Measurements from ENCODE around the gene ADRM1.

The ADRM1 gene

GRCh38 chr20:62299666-62300236 is 3.0 kb upstream of the ADRM1 start:
- DNase-seq = no peak

DNA sequence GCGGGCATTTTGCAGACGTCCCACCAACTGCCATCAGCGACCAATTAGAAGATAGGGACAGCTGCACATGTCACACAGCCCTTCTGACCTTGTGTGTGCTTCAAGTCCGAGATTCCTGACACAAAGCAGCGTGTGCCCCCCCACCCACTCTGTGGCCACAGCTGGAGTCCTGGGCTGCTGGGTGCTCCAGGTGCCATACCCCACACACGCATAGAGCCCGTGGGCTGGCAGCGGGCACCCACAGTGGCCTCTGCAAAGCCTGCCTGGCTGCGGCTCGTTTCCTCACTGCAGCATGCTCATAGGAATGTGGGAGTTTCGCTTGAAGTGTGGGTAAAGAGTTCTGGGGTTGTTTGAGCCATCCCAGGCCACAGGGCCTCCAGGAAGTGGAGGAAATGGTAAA is 2.5 kb upstream of the ADRM1 start:
- DNase-seq = no peak

DNA sequence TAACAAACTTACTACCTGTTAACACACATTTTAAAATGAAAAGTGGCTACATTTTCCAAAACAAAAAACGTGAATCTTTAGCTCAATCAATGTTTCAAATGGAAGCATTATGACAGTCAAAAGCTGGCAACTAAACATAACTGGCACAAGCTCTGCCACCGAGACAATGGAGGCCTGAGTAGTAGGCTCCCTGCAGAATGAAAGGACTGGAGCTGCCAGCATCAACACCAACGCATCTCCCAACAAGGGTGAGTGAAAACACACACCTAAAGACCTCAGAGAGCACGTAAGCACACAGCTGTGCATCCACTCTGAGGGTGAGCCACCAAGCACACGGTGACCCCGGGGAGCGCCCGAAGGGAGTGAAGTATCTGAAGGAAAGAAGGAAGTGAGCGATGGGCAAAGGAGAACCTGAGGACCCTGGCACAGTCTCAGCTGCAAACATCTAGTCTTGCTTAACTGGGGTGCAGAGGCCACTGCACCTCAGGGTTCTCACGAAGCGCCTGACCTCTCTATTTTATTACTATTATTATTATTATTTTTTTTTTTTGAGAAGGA is 1.6 kb upstream of the ADRM1 start:
- DNase-seq = no peak

DNA sequence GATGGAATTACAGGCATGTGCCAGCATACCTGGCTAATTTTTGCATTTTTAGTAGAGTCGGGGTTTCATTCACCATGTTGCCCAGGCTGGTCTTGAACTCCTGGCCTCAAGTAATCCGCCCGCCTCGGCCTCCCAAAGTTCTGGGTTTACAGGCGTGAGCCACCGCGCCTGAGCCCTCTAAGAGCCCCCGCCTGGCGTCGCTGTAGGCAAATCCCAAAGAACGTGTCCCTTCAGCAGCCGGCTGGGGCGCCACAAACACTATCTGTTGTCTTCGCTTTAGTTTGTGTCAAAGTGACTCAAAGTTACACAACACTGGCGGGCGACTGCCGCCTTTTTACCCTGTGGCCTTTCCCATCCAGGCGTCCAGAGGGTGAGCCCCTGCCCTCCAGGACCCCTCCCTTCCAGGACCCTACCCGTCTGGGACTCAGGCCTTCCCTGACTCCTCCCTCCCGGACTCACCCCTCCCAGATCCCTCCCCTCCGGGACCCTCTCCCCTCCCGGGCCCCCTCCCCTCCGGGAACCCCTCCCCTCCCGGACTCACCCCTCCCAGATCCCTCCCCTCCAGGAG is 940 bp upstream of the ADRM1 start:
- DNase-seq = peak; percentile 88 to 95

DNA sequence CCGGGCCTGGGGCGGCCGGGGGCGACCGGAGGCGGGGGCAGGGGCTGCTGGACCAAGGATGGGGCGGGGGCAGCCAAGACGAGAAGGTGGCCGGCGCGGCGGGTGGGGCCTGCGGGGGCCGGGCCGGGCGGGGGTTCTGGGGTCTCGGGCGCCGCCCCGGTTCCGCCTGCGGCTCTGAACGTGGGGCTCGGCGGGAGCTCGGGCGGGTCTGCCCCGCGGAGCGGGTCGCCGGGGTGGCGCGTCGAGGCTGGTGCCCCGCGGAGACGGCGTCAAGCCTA is 204 bp downstream of the ADRM1 start:
- no peak for DNase-seq

DNA sequence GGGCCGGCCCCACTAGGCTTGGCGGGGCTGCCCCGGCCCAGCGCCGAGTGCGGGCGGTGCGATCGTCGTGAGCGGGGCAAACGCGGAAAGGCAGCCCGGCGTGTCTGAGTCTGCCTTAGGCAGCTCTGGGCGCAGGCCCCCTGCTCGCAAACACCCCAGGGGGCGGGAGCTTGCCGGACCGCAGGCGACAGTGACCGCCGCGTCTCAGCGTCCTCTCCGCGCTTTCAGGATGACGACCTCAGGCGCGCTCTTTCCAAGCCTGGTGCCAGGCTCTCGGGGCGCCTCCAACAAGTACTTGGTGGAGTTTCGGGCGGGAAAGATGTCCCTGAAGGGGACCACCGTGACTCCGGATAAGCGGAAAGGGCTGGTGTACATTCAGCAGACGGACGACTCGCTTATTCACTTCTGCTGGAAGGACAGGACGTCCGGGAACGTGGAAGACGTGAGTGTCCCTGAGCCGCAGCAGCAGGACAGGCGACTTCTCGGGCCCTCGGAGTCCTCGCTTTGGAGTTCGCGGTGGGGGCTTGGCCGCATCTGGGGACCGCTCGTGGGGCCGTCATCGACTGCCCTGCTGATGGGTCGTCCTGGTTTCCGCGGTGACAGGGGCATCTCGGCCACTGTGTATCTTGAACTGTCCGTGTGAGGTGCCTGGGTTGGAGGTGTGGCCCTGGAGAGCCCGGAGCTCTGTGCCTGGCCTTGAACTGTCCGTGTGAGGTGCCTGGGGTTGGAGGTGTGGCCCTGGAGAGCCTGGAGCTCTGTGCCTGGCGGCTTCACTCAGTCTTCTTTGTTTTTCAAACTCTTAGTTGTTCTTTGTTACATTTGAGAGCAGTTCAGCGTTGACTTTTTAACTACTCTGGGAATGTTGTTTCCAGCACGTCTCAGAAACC is 786 bp downstream of the ADRM1 start:
- DNase-seq = no peak

GRCh38 chr20:62304331-62305148 is 1.7 kb downstream of the ADRM1 start:
- DNase-seq = no peak

DNA sequence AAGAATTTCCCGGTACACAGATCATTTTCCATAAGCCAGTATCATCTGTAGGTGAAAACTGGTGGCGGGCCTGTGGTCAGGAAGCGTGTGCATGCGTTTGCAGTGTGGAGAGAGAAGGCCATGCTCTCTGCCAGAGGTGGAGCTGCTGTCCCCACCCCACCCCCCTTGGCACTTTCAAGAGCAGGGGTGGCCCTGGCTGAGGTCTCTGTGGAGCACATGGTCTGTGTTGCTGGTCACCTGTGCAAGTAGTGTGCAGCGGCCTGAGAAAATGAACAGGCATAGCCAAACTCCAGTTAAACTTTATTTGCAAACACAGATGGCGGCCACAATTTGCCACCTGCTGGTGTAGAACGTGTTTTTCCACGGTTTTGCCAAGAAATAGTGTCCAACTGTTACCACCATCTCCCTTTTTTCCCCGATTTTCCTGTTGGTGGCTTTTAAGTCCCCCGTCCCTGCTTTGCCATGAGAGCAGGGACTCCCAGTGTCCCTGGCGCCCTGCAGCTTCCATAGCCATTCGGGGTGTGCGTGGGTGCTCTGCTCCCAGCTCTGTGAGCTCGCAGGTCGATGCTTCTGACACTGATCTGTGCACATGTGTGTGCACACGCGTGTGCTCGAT is 2.5 kb downstream of the ADRM1 start:
- DNase-seq = no peak

DNA sequence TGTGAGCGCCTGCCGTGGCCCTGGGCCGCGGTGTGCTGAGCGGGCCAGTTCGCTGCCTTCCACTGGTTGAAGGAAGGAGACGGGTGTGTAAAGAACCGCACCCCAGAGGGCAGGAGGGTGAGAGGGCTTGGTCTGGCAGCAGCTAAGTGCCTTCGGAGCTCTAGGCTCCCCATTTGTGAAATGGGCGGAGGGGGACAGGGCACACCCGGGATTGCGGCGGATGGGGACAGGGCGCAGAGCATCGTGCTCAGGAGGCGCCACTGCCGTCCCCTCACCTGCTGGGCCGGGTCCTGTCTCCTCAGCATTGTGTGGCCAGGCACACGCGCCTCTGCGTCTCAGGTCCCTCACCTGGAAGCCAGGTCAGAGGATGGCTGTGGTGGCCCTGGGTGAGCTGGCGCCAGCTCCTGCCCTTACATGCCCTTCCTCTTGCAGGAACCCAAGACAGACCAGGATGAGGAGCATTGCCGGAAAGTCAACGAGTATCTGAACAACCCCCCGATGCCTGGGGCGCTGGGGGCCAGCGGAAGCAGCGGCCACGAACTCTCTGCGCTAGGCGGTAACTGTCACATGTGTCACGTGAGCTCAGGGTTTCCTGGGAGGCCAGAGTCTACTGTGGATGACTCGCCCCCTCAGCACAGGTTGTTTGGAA is 3.1 kb downstream of the ADRM1 start:
- no peak for DNase-seq

DNA sequence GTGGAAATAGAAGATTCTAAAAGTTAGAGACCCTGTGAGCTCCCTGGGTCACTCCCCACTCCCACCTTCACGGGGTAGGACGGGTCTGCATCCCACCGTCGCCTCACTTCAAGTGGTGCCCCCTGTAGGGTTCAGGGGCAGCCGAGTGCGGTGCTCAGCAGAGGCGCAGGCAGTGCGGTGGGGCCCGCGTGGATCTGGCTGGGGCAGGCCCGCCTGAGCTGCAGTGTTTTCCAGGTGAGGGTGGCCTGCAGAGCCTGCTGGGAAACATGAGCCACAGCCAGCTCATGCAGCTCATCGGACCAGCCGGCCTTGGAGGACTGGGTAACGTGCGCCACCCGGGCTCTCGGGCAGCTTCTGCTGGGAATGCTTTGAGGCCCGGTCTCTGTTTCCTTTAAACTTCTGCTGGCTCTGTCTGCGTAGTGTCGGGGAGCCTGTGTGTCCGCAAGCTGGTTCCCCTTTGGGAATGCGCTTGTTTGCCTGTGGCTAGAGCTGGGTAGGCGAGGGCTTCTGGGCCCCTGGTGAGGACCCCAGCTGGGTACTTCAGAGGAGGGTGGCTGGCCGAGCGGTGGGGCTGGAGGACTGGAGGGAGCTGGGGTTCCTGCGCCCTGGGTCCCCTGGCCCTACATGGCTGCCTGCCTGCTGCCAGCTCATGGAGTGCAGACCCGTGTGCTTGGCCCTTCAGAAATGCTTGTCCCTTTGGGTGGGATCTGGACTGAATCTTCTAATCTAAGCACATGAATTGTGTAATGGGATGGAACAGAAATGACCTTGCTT is 3.8 kb downstream of the ADRM1 start:
- no peak for DNase-seq

DNA sequence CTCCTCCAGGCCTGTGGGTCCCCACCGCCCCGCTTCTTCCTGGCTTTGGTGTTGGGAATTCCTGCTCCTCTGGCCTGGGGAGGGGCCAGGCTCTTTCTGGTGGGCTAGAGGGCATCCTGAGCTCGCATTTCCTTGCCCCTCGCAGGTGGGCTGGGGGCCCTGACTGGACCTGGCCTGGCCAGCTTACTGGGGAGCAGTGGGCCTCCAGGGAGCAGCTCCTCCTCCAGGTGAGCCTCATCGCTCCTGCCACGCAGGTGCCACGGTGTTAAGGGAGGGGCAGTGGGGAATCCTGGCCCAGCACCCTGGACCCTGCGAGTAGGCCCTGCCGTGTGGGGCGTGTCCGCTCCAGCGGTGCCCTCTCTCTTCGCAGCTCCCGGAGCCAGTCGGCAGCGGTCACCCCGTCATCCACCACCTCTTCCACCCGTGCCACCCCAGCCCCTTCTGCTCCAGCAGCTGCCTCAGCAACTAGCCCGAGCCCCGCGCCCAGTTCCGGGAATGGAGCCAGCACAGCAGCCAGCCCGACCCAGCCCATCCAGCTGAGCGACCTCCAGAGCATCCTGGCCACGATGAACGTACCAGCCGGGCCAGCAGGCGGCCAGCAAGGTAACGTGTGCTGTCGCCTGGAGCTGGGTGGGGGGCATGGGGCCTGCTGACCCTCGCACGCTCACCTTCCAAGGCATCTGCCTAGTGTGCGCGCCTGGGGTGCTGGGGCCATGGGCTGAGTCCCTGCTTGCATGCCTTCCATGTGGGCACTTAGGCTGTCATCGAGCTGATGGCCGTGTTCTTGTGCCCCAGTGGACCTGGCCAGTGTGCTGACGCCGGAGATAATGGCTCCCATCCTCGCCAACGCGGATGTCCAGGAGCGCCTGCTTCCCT is 4.7 kb downstream of the ADRM1 start:
- no peak for DNase-seq

GRCh38 chr20:62308102-62308822 is 5.5 kb downstream of the ADRM1 start:
- DNase-seq = no peak

DNA sequence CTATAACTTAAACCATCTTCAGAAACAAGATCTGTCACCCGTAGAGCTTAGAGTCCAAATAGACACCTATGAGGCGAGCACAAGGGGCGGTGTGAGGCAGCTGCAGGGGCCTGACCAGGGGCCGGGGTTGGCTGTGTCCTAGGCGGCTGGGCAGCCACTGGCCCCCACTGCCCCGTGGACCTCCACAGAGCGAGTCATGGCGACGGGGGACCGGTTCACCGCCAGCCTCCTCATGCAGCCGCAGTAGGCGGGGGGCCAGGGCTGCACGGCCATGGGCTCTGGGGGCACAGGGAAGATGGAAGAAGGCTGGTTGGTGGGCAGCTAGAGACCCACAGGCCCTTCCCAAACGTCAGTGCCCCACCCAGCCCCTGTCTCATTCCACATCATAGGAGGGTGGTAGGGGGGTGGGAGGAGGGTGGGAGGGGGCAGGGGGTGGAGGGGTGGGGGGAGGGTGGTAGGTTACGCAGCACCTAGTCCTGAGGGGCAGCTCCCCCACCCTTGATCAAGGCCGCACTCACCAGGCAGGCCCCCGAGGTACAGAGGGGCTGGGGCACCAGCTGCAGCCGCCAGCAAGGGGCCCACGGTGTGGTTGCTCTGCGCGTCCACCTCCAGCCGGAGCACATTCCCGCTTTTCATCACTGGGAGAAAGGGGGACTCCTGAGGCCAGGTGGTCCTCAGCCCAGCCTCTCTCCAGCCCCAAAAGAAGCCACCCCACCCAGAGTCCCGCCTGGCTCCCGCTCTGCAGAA is 6.6 kb downstream of the ADRM1 start:
- no peak for DNase-seq

DNA sequence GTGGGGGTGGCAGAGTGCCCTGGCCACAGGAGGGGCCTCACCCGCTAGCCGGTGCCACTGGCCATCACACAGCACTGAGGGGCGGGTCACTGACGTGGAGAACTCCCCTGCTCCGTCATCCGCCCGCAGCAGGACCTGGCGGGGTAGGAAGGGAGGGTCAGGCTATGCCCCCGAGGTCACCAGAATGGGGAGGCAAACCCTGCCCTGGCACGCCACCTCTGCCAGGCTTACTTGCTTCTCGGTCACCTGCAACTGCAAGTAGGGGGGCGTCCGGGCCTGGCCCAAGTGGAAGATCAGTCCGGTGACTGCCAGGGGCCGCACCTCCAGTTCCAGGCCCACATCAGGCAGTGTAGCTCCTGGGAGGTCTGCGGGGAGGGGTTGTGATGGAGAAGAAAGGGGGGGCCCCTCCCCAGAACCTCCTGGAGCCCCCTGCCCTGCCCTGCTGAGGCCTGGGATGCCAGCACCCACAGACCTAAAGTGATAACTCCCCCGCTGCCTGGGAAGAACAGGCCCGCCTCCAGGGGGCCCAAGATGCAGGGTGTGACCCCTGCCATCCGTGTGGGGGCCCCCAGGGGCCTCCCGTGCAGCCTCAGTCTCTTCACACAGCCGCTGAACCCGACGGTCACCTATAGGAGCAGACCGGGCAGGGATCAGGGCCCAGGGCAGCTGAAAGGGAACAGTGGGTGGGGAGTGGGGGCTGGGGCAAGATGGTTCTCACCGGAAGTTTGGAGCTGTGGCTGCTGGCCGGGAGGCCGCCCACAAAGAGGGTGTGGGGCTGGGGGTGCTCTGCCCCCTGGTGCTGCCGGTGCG is 7.4 kb downstream of the ADRM1 start:
- no peak for DNase-seq

- no peak for DNase-seq
Observed at GRCh38 chr20:62310757-62311121, 7.9 kb downstream of the ADRM1 start.

DNA sequence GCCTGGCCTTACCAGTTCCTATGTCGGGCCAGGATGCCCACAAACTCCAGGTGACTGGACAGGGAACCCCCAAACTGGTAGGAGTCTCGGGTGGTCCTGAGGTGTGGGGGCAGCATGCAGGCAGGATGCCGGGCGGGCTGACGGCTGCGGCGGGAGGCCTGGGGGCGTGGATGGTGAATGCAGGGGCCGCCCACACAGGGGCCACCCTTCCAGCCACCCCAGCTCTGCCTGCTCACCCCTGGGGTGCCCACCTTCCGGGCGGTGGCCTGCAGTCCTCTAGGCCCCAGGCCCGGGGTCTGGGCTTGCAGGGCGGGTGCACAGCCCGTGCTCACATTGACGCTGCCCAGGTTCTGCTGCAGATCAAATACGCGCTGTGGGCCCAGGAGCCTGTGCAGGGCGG is 8.4 kb downstream of the ADRM1 start:
- no peak for DNase-seq

DNA sequence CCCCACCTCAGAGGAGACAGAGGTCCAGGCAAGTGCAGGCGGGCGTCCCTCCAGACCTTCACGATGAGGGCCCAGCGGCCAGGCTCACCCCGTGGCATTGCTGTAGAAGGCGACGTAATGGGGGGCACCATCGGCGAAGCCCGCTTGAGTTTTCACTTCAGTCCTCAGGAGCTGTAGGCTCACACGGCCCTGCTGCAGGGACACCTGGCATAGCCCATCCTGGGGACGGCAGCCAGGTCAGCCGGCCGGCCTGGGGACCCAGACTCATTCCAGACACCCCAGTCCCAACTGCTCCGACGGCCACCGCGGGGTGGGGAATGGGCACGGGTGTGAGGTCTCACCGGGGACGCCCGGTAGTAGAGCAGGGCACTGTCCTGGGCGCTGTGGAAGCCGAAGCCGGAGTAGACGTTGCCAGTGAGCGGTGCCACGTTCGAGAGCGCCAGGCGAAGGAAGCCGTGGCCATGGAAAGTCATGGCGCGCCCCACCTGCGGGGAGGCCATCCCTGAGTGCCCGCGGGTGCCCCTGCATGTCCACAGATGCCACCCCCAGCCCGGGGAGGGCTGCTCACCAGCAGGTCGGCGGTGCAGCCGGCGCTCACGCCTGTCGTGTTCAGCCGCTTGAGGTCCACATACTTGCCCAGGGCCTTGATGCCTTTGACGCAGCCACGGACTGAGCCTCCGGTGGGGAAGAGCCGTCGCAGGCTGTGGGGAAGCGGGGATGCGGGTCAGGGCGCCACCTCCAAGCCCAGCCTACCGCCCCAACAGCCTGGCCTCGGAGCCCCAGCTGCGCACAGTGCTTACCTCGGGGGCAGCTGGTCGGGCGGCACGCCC is 9.2 kb downstream of the ADRM1 start:
- DNase-seq = no peak

DNA sequence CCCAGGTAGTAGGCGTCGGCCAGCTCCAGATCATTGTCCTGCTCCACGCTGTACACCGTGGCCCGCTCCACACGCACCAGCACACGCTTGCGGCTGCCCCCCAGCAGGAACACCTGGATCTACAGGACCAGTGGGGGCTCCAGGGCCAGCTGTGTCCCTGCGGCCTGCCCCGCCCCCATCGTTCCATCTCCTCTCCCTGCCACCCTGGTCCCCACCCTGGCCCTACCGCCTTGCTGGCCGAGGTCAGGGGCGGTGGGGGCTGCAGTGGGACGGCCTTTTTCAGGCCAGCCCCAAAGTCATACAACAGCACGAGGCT is 9.8 kb downstream of the ADRM1 start:
- DNase-seq = no peak
